Chondrocyte (in vitro differentiated cells): ENCODE results near the gene CHD9. TPM values are rescaled to one million over a fixed set of nuclear protein-coding genes. Genes with fewer than 3 reads are reported as not detected.

Experiments
- DNase-seq: peaks from one replicate; pipeline ENCODE4 v3.0.0; 2021; ENCODE audit warnings: mixed read lengths, low spot score
- H3K27ac Mint-ChIP-seq: one replicate; pipeline ENCODE4 v1.8.0; 2021; ENCODE audit warnings: mild to moderate bottlenecking, moderate library complexity, mixed read lengths; ENCODE audit not compliant: unreplicated experiment
- H3K27me3 Mint-ChIP-seq: 2 replicates; pipeline ENCODE4 v1.8.0; 2021; ENCODE audit warnings: low read depth, mixed read lengths
- H3K36me3 Mint-ChIP-seq: 2 replicates; pipeline ENCODE4 v1.8.0; 2021; ENCODE audit warnings: low read depth, mixed read lengths
- H3K4me1 Mint-ChIP-seq: 2 replicates; pipeline ENCODE4 v1.8.0; 2021; ENCODE audit warnings: low read depth, mild to moderate bottlenecking, mixed read lengths
- H3K4me3 Mint-ChIP-seq: one replicate; pipeline ENCODE4 v1.8.0; 2021; ENCODE audit warnings: mild to moderate bottlenecking, moderate library complexity, mixed read lengths; ENCODE audit not compliant: unreplicated experiment
- H3K9me3 Mint-ChIP-seq: 2 replicates; pipeline ENCODE4 v1.8.0; 2021; ENCODE audit warnings: low read depth, mixed read lengths
- total RNA-seq: library from RNA; stranded (reverse); gene quantifications from 3 replicates; pipeline ENCODE4 v1.2.1, GENCODE V29; 2021
- TF ChIP-seq, protein P1 (sequence below): fragments of 200-600 bp; sonication (generic); IDR thresholded peaks from 2 replicates; pipeline ENCODE4 v1.5.0; 2021; ENCODE audit warnings: antibody characterized with exemption, mild to moderate bottlenecking, moderate library complexity

CHD9 gene
- total RNA-seq, 1 donor from 2014 or later = 72.7 TPM

DNA sequence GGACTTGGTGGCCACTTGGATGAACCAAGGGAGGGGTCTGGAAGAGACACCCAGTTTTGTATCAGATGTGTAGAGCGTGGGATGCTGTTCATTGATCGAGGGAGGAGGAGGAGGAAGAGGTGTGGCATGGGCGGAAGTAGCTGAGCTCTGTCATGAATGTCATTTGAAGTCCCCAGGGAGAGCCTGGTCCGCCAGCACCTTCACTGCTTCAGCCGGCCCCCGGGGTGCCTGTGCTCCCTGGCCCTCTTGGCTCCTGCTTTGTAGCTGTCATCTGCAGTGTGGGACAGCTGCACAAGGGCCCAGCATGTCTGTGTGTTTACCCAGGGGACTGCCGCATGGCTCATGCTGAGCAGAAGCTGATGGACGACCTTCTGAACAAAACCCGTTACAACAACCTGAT is 304.1 kb downstream of the CHD9 start:
- Mint-ChIP-seq H3K4me3 (no peak overlapping the region), H3K36me3 (no peaks in the 10 kb centered on the region), H3K27ac (no peak overlapping the region), H3K27me3 (peaks cover 28% of the 10 kb centered on the region), H3K4me1 (no peaks in the 10 kb centered on the region), H3K9me3 (no peaks in the 10 kb centered on the region)
- DNase-seq = no peak
- TF ChIP-seq, protein P1, sequence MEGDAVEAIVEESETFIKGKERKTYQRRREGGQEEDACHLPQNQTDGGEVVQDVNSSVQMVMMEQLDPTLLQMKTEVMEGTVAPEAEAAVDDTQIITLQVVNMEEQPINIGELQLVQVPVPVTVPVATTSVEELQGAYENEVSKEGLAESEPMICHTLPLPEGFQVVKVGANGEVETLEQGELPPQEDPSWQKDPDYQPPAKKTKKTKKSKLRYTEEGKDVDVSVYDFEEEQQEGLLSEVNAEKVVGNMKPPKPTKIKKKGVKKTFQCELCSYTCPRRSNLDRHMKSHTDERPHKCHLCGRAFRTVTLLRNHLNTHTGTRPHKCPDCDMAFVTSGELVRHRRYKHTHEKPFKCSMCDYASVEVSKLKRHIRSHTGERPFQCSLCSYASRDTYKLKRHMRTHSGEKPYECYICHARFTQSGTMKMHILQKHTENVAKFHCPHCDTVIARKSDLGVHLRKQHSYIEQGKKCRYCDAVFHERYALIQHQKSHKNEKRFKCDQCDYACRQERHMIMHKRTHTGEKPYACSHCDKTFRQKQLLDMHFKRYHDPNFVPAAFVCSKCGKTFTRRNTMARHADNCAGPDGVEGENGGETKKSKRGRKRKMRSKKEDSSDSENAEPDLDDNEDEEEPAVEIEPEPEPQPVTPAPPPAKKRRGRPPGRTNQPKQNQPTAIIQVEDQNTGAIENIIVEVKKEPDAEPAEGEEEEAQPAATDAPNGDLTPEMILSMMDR = no peak

DNA sequence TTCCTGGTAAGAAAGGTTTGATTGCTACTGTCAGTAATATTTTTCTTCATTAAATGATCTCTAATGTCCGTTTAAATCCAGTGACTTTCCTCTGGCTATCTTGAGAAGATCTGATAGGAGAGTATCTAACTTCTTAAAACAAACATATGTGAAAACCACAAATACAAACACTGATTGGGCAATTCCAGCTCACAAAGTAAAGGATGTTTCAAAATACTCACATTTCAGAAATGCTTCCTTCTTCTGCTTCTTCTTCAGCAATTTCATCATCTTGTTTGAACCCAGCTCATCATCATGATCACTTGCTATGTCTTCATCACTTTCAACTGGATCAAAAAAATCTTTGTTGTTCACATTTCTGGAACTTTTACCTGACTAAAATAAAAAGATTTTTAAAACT is 315.1 kb downstream of the CHD9 start:
- Mint-ChIP-seq H3K36me3 (no peaks in the 10 kb centered on the region), H3K9me3 (no peaks in the 10 kb centered on the region)
- DNase-seq = no peak

DNA sequence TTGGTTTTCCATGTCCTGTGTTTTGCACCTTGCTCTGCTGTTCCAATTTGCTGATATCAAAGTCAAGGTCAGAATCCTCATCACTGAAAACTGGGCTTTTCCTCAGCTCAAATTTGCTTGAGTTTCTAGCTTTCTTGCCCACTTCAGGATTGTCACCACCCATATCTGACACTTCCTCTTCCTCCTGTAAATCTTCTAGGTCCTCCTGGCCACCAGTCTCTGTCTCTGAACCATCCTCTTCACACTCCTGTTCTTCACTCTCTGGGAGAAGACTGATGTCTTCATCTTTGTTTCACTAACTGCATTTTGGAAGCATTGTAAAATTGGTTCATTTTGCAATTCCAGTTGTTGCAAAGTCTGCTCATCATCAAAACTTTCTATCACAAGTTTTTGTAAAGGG is 316.0 kb downstream of the CHD9 start:
- TF ChIP-seq, protein P1 = no peak

More for the DNA sequence above, 315.1 kb downstream of the CHD9 start:
- Mint-ChIP-seq H3K4me1 (no peaks in the 10 kb centered on the region), H3K27ac (no peak overlapping the region), H3K4me3 (no peak overlapping the region), H3K27me3 (peaks cover 10% of the 10 kb centered on the region)
- TF ChIP-seq, protein P1 = no peak

DNA sequence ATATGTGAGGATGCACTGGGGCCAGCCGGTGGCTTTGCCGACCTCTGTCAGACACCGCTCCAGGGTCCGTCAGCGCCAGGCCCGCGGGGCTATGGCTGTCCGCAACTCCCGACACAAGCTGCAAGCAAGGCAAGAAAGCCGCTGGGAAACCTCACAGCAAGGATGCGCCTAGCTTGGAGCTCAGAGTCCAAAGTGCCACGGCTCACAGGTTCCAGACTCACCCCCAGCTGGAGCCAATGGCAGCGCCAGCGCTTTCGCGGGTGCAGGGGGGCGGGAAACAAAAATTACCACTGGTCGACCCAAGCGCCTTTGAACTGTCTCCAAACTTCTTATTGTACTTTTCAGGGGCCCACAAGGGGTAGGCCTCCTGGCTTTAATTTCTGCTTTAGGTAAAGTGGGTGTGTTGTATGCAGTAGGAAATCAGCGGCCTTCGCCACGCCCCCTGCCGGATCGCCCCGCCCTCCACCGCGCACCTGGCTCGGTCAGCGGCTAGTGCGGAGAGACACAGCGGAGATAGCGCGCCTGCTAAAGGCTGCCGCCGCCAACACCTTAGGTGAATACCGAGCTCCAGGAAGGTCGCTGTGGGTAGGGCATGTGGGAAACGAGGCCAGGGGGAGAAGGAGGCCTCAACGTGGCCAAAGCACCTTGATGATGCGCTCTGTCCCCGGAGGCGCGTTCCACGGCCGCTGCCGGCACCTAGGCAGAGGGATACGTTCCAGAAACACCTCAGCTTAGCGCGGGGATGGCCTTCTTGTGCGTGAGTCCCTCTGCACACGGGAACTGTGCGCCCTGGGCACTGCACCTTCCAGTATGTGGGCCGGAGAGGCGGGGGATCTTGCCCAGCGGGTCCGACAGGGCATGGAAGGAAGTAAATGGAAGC is 318.4 kb downstream of the CHD9 start:
- Mint-ChIP-seq H3K9me3 (no peaks in the 10 kb centered on the region), H3K27ac (no peak overlapping the region), H3K4me3 (no peak overlapping the region), H3K36me3 (no peaks in the 10 kb centered on the region), H3K27me3 (peaks cover 5% of the 10 kb centered on the region), H3K4me1 (no peaks in the 10 kb centered on the region)
- TF ChIP-seq, protein P1 = no peak
- no peak for DNase-seq

More for the DNA sequence above, 316.0 kb downstream of the CHD9 start:
- Mint-ChIP-seq H3K9me3 (no peaks in the 10 kb centered on the region), H3K27me3 (peaks cover 5% of the 10 kb centered on the region), H3K36me3 (no peaks in the 10 kb centered on the region), H3K4me1 (no peaks in the 10 kb centered on the region), H3K4me3 (no peak overlapping the region), H3K27ac (no peak overlapping the region)
- DNase-seq = no peak

DNA sequence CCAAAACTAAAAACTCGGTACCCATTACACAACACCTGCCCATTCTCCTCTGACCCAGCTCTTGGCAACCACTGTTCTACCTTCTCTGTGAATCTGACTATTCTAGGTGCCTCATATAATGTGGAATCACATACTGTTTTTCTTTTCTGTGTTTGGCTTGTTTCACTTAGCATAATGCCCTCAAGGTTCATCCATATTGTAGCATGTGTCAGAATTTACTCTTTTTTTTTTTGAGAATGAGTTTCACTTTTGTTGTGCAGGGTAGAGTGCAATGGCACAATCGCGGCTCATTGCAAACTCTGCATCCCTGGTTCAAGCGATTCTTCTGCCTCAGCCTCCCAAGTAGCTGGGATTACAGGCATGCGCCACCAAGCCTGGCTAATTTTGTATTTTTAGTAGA is 320.0 kb downstream of the CHD9 start:
- TF ChIP-seq, protein P1 = no peak
- no peak for DNase-seq
- no peak overlapping the region for H3K4me3 Mint-ChIP-seq
- H3K36me3 Mint-ChIP-seq = no peaks in the 10 kb centered on the region
- no peaks in the 10 kb centered on the region for H3K9me3 Mint-ChIP-seq
- H3K27me3 Mint-ChIP-seq = peaks cover 12% of the 10 kb centered on the region
- no peak overlapping the region for H3K27ac Mint-ChIP-seq
- no peaks in the 10 kb centered on the region for H3K4me1 Mint-ChIP-seq
